Stimulated activated CD8-positive, alpha-beta memory T cell treated with anti-CD3 and anti-CD28 coated beads, Interleukin-15, amount 100 ng/mL, for 1 hour (primary cell): ENCODE measurements around the gene PEX5L.
"Not testable (repeated sequence)": the region's sequence is repeated elsewhere in the genome, so short reads cannot be mapped to it uniquely, and the experiment has no call there.

ENCODE experiments used
- DNase-seq: peaks from one replicate; pipeline ENCODE4 v3.0.0-alpha.2; 2020; ENCODE audit warnings: low read depth

Gene PEX5L

GRCh38 chr3:180036671-180037455, at the start of gene PEX5L:
TSS of gene PEX5L (minus strand) at chr3:180036937. CDS start at chr3:180036599, 338 bp downstream.
- DNase-seq: no peak

GRCh38 chr3:180085122-180085710, 48.5 kb upstream of the PEX5L start:
- DNase-seq: no peak

- DNase-seq: no peak
Observed at GRCh38 chr3:180082699-180083098, 46.0 kb upstream of the PEX5L start.

GRCh38 chr3:180078592-180078991, 41.9 kb upstream of the PEX5L start:
- no peak for DNase-seq

GRCh38 chr3:180073561-180073960, 36.8 kb upstream of the PEX5L start:
- no peak for DNase-seq

GRCh38 chr3:180072786-180073185, 36.0 kb upstream of the PEX5L start:
- DNase-seq: no peak

- no peak for DNase-seq
Observed at GRCh38 chr3:180070925-180071324, 34.2 kb upstream of the PEX5L start.

- no peak for DNase-seq
Observed at GRCh38 chr3:180068023-180068422, 31.3 kb upstream of the PEX5L start.

GRCh38 chr3:180066598-180066997, 29.9 kb upstream of the PEX5L start:
- no peak for DNase-seq

GRCh38 chr3:180063783-180064182, 27.0 kb upstream of the PEX5L start:
- DNase-seq: no peak

GRCh38 chr3:180062771-180063170, 26.0 kb upstream of the PEX5L start:
- DNase-seq: no peak

- DNase-seq: no peak
Observed at GRCh38 chr3:180059356-180059755, 22.6 kb upstream of the PEX5L start.

GRCh38 chr3:180058238-180058637, 21.5 kb upstream of the PEX5L start:
- DNase-seq: no peak

GRCh38 chr3:180055656-180056055, 18.9 kb upstream of the PEX5L start:
- DNase-seq: not testable (repeated sequence)

- no peak for DNase-seq
Observed at GRCh38 chr3:180049391-180049790, 12.7 kb upstream of the PEX5L start.

GRCh38 chr3:180048840-180049239, 12.1 kb upstream of the PEX5L start:
- DNase-seq: no peak

- DNase-seq: no peak
Observed at GRCh38 chr3:180048103-180048502, 11.4 kb upstream of the PEX5L start.

GRCh38 chr3:180040966-180041365, 4.2 kb upstream of the PEX5L start:
- DNase-seq: no peak

GRCh38 chr3:180036092-180036670, 556 bp downstream of the PEX5L start:
- DNase-seq: no peak

GRCh38 chr3:180026997-180027396, 9.7 kb downstream of the PEX5L start:
- DNase-seq: no peak

GRCh38 chr3:180018543-180018942, 18.2 kb downstream of the PEX5L start:
- DNase-seq: no peak

- DNase-seq: no peak
Observed at GRCh38 chr3:180017846-180018245, 18.9 kb downstream of the PEX5L start.

- DNase-seq: no peak
Observed at GRCh38 chr3:180011927-180012326, 24.8 kb downstream of the PEX5L start.
